HEK293 (cell line): ENCODE results near the gene TAGLN2.
"Not testable (repeated sequence)": the region's sequence is repeated elsewhere in the genome, so short reads cannot be mapped to it uniquely, and the experiment has no call there.

Experiments used
- CTCF ChIA-PET: fragments of 350-600 bp; formaldehyde crosslinking; extraction: SDS; loops from one replicate; lab custom pipeline; 2021; ENCODE audit warnings: antibody characterized with exemption; lab: Yijun Ruan, JAX
- POLR2A ChIA-PET: fragments of 300-600 bp; formaldehyde crosslinking; extraction: SDS; loops from one replicate; lab custom pipeline; 2020; ENCODE audit warnings: antibody characterized with exemption, inconsistent platforms; lab: Yijun Ruan, JAX
- H3K27ac ChIP-seq: fragments of 200-500 bp; sonication (Bioruptor generic); 2 replicates; pipeline ENCODE4 v1.5.1; 2014; ENCODE audit warnings: low read depth, low read length, control low read depth, inconsistent platforms; ENCODE audit errors: extremely low read depth
- H3K36me3 ChIP-seq, 2 experiments: fragments of 200-500 bp in 1 of 2; sonication (Bioruptor generic) in 1 of 2; 1 replicate in 1 of 2; 2 replicates in 1 of 2; pipeline ENCODE4 v1.5.1; 2014 to 2017; ENCODE audit warnings: inconsistent platforms in 2 of 2, low read length in 2 of 2; ENCODE audit not compliant: control insufficient read depth in 2 of 2, insufficient read depth in 1 of 2
- H3K4me1 ChIP-seq: fragments of 200-500 bp; sonication (Bioruptor generic); 2 replicates; pipeline ENCODE4 v1.5.1; 2014; ENCODE audit warnings: mild to moderate bottlenecking, low read length, inconsistent platforms; ENCODE audit not compliant: control insufficient read depth, insufficient read depth
- H3K4me3 ChIP-seq: 2 replicates; pipeline ENCODE4 v1.5.1; 2011; ENCODE audit warnings: low read depth, mild to moderate bottlenecking, control low read depth, low read length, moderate library complexity
- H3K9me3 ChIP-seq: fragments of 200-500 bp; sonication (Bioruptor generic); 2 replicates; pipeline ENCODE4 v1.5.1; 2014; ENCODE audit warnings: low read depth, low read length, inconsistent platforms; ENCODE audit not compliant: control insufficient read depth, insufficient read depth
- BCL11B ChIP-seq: fragments of 450-650 bp; formaldehyde crosslinking; IDR thresholded peaks from 2 replicates; pipeline ENCODE4 v1.5.1; 2016; ENCODE audit warnings: low read depth, missing biosample characterization, missing genetic modification characterization
- EGR2 ChIP-seq: fragments of 450-650 bp; formaldehyde crosslinking; IDR thresholded peaks from 2 replicates; pipeline ENCODE4 v1.5.1; 2016; ENCODE audit warnings: low read depth, missing biosample characterization, missing genetic modification characterization
- GLIS2 ChIP-seq: fragments of 450-650 bp; formaldehyde crosslinking; IDR thresholded peaks from 2 replicates; pipeline ENCODE4 v1.5.1; 2016; ENCODE audit warnings: missing biosample characterization, missing genetic modification characterization
- KLF10 ChIP-seq: fragments of 450-650 bp; IDR thresholded peaks from 2 replicates; pipeline ENCODE4 v1.5.1; 2018; ENCODE audit warnings: missing biosample characterization, mild to moderate bottlenecking, missing genetic modification characterization
- SETDB1 ChIP-seq: IDR thresholded peaks from one replicate; pipeline ENCODE4 v1.6.1; 2017; ENCODE audit warnings: mild to moderate bottlenecking, low read length, moderate library complexity, mixed read lengths; ENCODE audit not compliant: insufficient read length
- TRIM28 ChIP-seq: IDR thresholded peaks from 2 replicates; pipeline ENCODE4 v1.6.1; 2011; ENCODE audit warnings: low read length, control low read depth, borderline replicate concordance
- ZBTB6 ChIP-seq: fragments of 450-650 bp; formaldehyde crosslinking; IDR thresholded peaks from 2 replicates; pipeline ENCODE4 v1.5.1; 2017; ENCODE audit warnings: missing biosample characterization, missing genetic modification characterization
- ZEB2 ChIP-seq: fragments of 450-650 bp; formaldehyde crosslinking; IDR thresholded peaks from 2 replicates; pipeline ENCODE4 v1.5.1; 2016; ENCODE audit warnings: missing biosample characterization, missing genetic modification characterization
- ZNF112 ChIP-seq: fragments of 450-650 bp; formaldehyde crosslinking; IDR thresholded peaks from 2 replicates; pipeline ENCODE4 v1.5.0; 2017; ENCODE audit warnings: missing biosample characterization, missing genetic modification characterization
- ZNF184 ChIP-seq: fragments of 450-650 bp; IDR thresholded peaks from 2 replicates; pipeline ENCODE4 v1.5.1; 2018; ENCODE audit warnings: missing biosample characterization, mild to moderate bottlenecking, missing genetic modification characterization
- ZNF2 ChIP-seq: fragments of 450-650 bp; formaldehyde crosslinking; IDR thresholded peaks from 2 replicates; pipeline ENCODE4 v1.5.1; 2016; ENCODE audit warnings: missing biosample characterization, missing genetic modification characterization
- ZNF292 ChIP-seq: fragments of 450-650 bp; formaldehyde crosslinking; IDR thresholded peaks from 2 replicates; pipeline ENCODE4 v1.5.1; 2016; ENCODE audit warnings: low read depth, missing biosample characterization, missing genetic modification characterization, borderline replicate concordance
- ZNF311 ChIP-seq: fragments of 450-650 bp; formaldehyde crosslinking; IDR thresholded peaks from 2 replicates; pipeline ENCODE4 v1.5.1; 2017; ENCODE audit warnings: missing biosample characterization, missing genetic modification characterization, borderline replicate concordance
- ZNF37A ChIP-seq: fragments of 450-650 bp; IDR thresholded peaks from 2 replicates; pipeline ENCODE4 v1.5.1; 2018; ENCODE audit warnings: missing biosample characterization, missing genetic modification characterization
- ZNF416 ChIP-seq: fragments of 450-650 bp; formaldehyde crosslinking; IDR thresholded peaks from 2 replicates; pipeline ENCODE4 v1.5.1; 2016; ENCODE audit warnings: missing biosample characterization, missing genetic modification characterization
- ZNF473 ChIP-seq: fragments of 450-650 bp; formaldehyde crosslinking; IDR thresholded peaks from 2 replicates; pipeline ENCODE4 v1.5.1; 2017; ENCODE audit warnings: missing biosample characterization, missing genetic modification characterization
- ZNF548 ChIP-seq: fragments of 450-650 bp; formaldehyde crosslinking; IDR thresholded peaks from 2 replicates; pipeline ENCODE4 v1.5.1; 2016; ENCODE audit warnings: missing biosample characterization, missing genetic modification characterization
- ZNF610 ChIP-seq: fragments of 450-650 bp; formaldehyde crosslinking; IDR thresholded peaks from 2 replicates; pipeline ENCODE4 v1.5.1; 2016; ENCODE audit warnings: missing biosample characterization, missing genetic modification characterization, borderline replicate concordance
- ZNF658 ChIP-seq: fragments of 450-650 bp; formaldehyde crosslinking; IDR thresholded peaks from 2 replicates; pipeline ENCODE4; 2016; ENCODE audit warnings: missing biosample characterization, missing genetic modification characterization

TAGLN2 gene

GRCh38 chr1:159904036-159904435 is 21.3 kb downstream of the TAGLN2 start:
- not testable (repeated sequence) for H3K9me3 ChIP-seq, H3K36me3 ChIP-seq, H3K27ac ChIP-seq, H3K4me3 ChIP-seq, H3K4me1 ChIP-seq
- CTCF ChIA-PET, result interaction anchor here (1.0 to 1.9 kb wide), 3 partner anchors 11 to 104 kb away, joined by 3 to 9 read pairs (median 5); no protein-coding TSS in a partner anchor
- POLR2A ChIA-PET, result interaction anchor here (0.7 kb wide), 1 partner anchor 36 kb away, joined by 4 read pairs; no protein-coding TSS in a partner anchor
- peak; percentile 22 for TF ChIP-seq SETDB1
- TF ChIP-seq, all 188 proteins: peak for 1; not testable (repeated sequence) for 187

DNA sequence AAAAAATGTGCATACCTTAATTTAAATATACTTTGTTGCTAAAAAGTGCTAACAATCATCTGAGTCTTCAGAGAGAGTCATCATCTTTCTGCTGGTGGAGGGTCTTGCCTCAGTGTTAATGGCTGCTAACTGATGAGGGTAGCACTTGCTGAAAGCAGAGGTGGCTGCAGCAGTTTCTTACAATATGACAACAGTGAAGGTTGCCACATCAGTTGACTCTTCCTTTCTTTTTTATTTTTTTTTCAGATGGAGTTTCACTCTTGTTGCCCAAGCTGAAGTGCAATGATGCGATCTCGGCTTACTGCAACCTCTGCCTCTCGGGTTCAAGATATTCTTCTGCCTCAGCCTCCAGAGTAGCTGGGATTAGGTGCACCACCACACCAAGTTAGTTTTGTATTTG is 22.8 kb downstream of the TAGLN2 start:
- H3K4me3 ChIP-seq, result no peak overlapping the region
- no peak for TF ChIP-seq ZNF473 (tag by site-specific recombination)
- TF ChIP-seq ZNF37A (tag by site-specific recombination), result no peak
- no peak for TF ChIP-seq ZNF311 (tag by site-specific recombination)
- no peak for TF ChIP-seq KLF10
- no peak for TF ChIP-seq ZNF416
- TF ChIP-seq EGR2 (tag by site-specific recombination), result no peak
- TF ChIP-seq ZNF610 (tag by site-specific recombination), result no peak
- TF ChIP-seq ZNF658 (tag by site-specific recombination), result no peak
- TF ChIP-seq ZNF548 (tag by site-specific recombination), result no peak
- no peak for TF ChIP-seq ZNF292
- no peak for TF ChIP-seq ZBTB6 (tag by site-specific recombination)
- TF ChIP-seq ZNF184 (tag by site-specific recombination), result no peak
- no peak for TF ChIP-seq GLIS2 (tag by site-specific recombination)
- no peak for TF ChIP-seq ZNF112 (tag by site-specific recombination)
- TF ChIP-seq ZEB2 (tag by site-specific recombination), result no peak
- no peak for TF ChIP-seq ZNF2
- no peaks in the 10 kb centered on the region for H3K9me3 ChIP-seq
- H3K36me3 ChIP-seq, result no peaks in the 10 kb centered on the region
- ChIA-PET POLR2A (no interaction called here), CTCF (interaction anchor here (0.6 to 1.9 kb wide), 3 partner anchors 10 to 43 kb away, joined by 3 to 9 read pairs (median 4); no protein-coding TSS in a partner anchor)
- no peaks in the 10 kb centered on the region for H3K4me1 ChIP-seq
- no peak overlapping the region for H3K27ac ChIP-seq

GRCh38 chr1:159900755-159901360 is 24.4 kb downstream of the TAGLN2 start:
- H3K4me1 ChIP-seq, result no peaks in the 10 kb centered on the region
- no peak overlapping the region for H3K27ac ChIP-seq
- TF ChIP-seq BCL11B (no peak), TRIM28 (peak; percentile 29; the same call in 1 of the 2 replicates)
- TF ChIP-seq, all 188 proteins: peak for 1
- POLR2A ChIA-PET, result no interaction called here
- H3K4me3 ChIP-seq, result no peak overlapping the region
- CTCF ChIA-PET, result interaction anchor here (0.6 to 1.8 kb wide), 4 partner anchors 9 to 124 kb away, joined by 3 to 11 read pairs (median 6); no protein-coding TSS in a partner anchor
- no peaks in the 10 kb centered on the region for H3K9me3 ChIP-seq
- H3K36me3 ChIP-seq, result no peaks in the 10 kb centered on the region
